ENCODE measurements around the gene CMPK2.

The CMPK2 gene

DNA sequence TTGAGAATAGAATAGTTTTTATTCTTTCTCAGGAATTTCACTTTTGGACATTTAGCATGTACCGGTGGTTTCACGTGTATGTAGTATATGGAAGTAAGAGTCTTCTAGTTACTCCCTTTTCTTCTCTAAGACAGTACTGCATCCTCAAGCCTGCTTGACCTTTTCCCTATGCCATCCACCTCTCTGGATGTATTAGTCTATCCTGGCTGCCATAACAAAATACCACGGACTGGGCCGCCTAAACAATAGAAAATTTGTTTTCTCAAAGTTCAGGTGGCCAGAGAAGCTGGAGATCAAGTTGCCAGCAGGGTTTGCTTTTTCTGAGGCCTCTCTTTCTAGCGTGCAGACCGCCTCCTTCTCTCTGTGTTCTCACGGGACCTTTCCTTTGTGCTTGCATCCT is 1.3 kb upstream of the CMPK2 start:
- no peaks in the 10 kb centered on the region for H4K20me1 ChIP-seq (ENCODE audit: insufficient read depth, low read length)
- no peak for TF ChIP-seq EZH2 (IDR thresholded peaks at IDR 0.05; ENCODE audit: borderline replicate concordance, low read length)
- TF ChIP-seq, protein P1, sequence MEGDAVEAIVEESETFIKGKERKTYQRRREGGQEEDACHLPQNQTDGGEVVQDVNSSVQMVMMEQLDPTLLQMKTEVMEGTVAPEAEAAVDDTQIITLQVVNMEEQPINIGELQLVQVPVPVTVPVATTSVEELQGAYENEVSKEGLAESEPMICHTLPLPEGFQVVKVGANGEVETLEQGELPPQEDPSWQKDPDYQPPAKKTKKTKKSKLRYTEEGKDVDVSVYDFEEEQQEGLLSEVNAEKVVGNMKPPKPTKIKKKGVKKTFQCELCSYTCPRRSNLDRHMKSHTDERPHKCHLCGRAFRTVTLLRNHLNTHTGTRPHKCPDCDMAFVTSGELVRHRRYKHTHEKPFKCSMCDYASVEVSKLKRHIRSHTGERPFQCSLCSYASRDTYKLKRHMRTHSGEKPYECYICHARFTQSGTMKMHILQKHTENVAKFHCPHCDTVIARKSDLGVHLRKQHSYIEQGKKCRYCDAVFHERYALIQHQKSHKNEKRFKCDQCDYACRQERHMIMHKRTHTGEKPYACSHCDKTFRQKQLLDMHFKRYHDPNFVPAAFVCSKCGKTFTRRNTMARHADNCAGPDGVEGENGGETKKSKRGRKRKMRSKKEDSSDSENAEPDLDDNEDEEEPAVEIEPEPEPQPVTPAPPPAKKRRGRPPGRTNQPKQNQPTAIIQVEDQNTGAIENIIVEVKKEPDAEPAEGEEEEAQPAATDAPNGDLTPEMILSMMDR (IDR thresholded peaks at IDR 0.05; ENCODE audit: low read length): no peak
- H3K9ac ChIP-seq (ENCODE audit: low read length): no peak overlapping the region
- H2AFZ ChIP-seq (ENCODE audit: low read length): no peak overlapping the region
- H3K4me1 ChIP-seq (ENCODE audit: insufficient read depth, low read length, severe bottlenecking): peaks cover 6% of the 10 kb centered on the region
- no peak overlapping the region for H3K4me3 ChIP-seq (ENCODE audit: low read depth, low read length, poor library complexity, severe bottlenecking)
- H3K27ac ChIP-seq (ENCODE audit: low read depth, low read length, poor library complexity, severe bottlenecking): no peak overlapping the region
- no peaks in the 10 kb centered on the region for H3K9me3 ChIP-seq (ENCODE audit: low read length)
- no peaks in the 10 kb centered on the region for H3K36me3 ChIP-seq (ENCODE audit: insufficient read depth, low read length)
- H3K27me3 ChIP-seq (ENCODE audit: insufficient read depth, low read length): no peaks in the 10 kb centered on the region; the same call in 1 of the 2 replicates
- no peaks in the 10 kb centered on the region for H3K79me2 ChIP-seq (ENCODE audit: insufficient read depth, low read length)
- H3K4me2 ChIP-seq (ENCODE audit: low read length): no peak overlapping the region
- no peaks in the 10 kb centered on the region for H3K9me2 ChIP-seq (ENCODE audit: low read depth, low read length)
- H3F3A ChIP-seq (ENCODE audit: insufficient read depth, low read length): no peaks in the 10 kb centered on the region

GRCh38 chr2:6866275-6866671 is 566 bp upstream of the CMPK2 start:
- Histone ChIP-seq H3K9ac (ENCODE audit: low read length) (no peak overlapping the region), H3K4me1 (ENCODE audit: insufficient read depth, low read length, severe bottlenecking) (peaks cover 6% of the 10 kb centered on the region), H3K9me2 (ENCODE audit: low read depth, low read length) (no peaks in the 10 kb centered on the region), H2AFZ (ENCODE audit: low read length) (no peak overlapping the region), H3K9me3 (ENCODE audit: low read length) (no peaks in the 10 kb centered on the region), H3K27me3 (ENCODE audit: insufficient read depth, low read length) (no peaks in the 10 kb centered on the region; the same call in 1 of the 2 replicates), H4K20me1 (ENCODE audit: insufficient read depth, low read length) (no peaks in the 10 kb centered on the region), H3K4me3 (ENCODE audit: low read depth, low read length, poor library complexity, severe bottlenecking) (peak overlapping the region; percentile 55), H3K79me2 (ENCODE audit: insufficient read depth, low read length) (no peaks in the 10 kb centered on the region), H3K36me3 (ENCODE audit: insufficient read depth, low read length) (no peaks in the 10 kb centered on the region), H3F3A (ENCODE audit: insufficient read depth, low read length) (no peaks in the 10 kb centered on the region), H3K27ac (ENCODE audit: low read depth, low read length, poor library complexity, severe bottlenecking) (no peak overlapping the region), H3K4me2 (ENCODE audit: low read length) (peak overlapping the region; percentile 63; the same call in 1 of the 2 replicates)
- no peak for TF ChIP-seq EZH2 (IDR thresholded peaks at IDR 0.05; ENCODE audit: borderline replicate concordance, low read length)
- TF ChIP-seq, protein P1 (IDR thresholded peaks at IDR 0.05; ENCODE audit: low read length): no peak

DNA sequence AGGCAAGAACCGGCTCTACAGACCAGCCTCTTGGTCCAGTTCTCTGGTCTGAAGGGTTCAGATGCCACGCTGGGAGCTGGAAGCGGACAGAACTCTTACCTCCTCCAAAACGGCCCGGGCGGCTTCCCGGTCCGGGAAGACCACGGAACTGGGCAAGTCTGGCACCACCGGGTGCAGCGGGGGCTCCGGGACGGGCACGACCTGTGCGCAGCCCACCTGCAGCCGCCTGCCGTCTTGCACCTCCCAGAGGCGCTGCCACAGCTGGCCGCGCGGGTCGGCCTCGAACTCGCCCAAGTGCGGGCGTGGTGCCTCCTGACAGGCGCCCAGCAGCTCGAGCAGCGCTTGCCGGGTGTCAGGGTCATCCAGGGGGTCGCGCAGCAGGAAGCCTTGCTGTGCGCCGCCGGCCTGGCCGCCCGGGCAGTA is 773 bp downstream of the CMPK2 start:
- peak overlapping the region; percentile 63; the same call in 1 of the 2 replicates for H3K4me2 ChIP-seq (ENCODE audit: low read length)
- no peaks in the 10 kb centered on the region for H3K9me3 ChIP-seq (ENCODE audit: low read length)
- H3K79me2 ChIP-seq (ENCODE audit: insufficient read depth, low read length): no peaks in the 10 kb centered on the region
- no peaks in the 10 kb centered on the region; the same call in 1 of the 2 replicates for H3K27me3 ChIP-seq (ENCODE audit: insufficient read depth, low read length)
- H3F3A ChIP-seq (ENCODE audit: insufficient read depth, low read length): no peaks in the 10 kb centered on the region
- TF ChIP-seq, protein P1 (IDR thresholded peaks at IDR 0.05; ENCODE audit: low read length): no peak
- no peak for TF ChIP-seq EZH2 (IDR thresholded peaks at IDR 0.05; ENCODE audit: borderline replicate concordance, low read length)
- H3K36me3 ChIP-seq (ENCODE audit: insufficient read depth, low read length): no peaks in the 10 kb centered on the region
- no peaks in the 10 kb centered on the region for H4K20me1 ChIP-seq (ENCODE audit: insufficient read depth, low read length)
- peak overlapping the region; percentile 55 for H3K4me3 ChIP-seq (ENCODE audit: low read depth, low read length, poor library complexity, severe bottlenecking)
- no peak overlapping the region for H3K9ac ChIP-seq (ENCODE audit: low read length)
- no peak overlapping the region for H3K27ac ChIP-seq (ENCODE audit: low read depth, low read length, poor library complexity, severe bottlenecking)
- no peak overlapping the region for H2AFZ ChIP-seq (ENCODE audit: low read length)
- H3K4me1 ChIP-seq (ENCODE audit: insufficient read depth, low read length, severe bottlenecking): peaks cover 6% of the 10 kb centered on the region
- H3K9me2 ChIP-seq (ENCODE audit: low read depth, low read length): no peaks in the 10 kb centered on the region

Data from OCI-LY1 (cell line).